ENCODE measurements around the gene PRADC1. TPM values are rescaled to one million over a fixed set of nuclear protein-coding genes. Genes with fewer than 3 reads are reported as not detected.

Gene PRADC1
- total RNA-seq, 2 donors from 2014 or later = 13.0 to 13.5 TPM

Other genes starting within 250 kb of the PRADC1 start
- 10 to 100 TPM; 27.3 to 32.4 TPM for gene SFXN5, start 161.5 kb downstream of the PRADC1 start, total RNA-seq
- gene RAB11FIP5, start 120.3 kb downstream of the PRADC1 start, total RNA-seq = 10 to 100 TPM in 1 of 2 donors, 1 to 10 TPM in 1; 8.8 to 15.7 TPM
- not detected for gene NOTO, start 30.7 kb downstream of the PRADC1 start, total RNA-seq
- gene SMYD5, start 19.0 kb downstream of the PRADC1 start, total RNA-seq = 10 to 100 TPM; 27.2 to 47.1 TPM
- gene CCT7, start 1.1 kb upstream of the PRADC1 start, total RNA-seq = 100 to 1,000 TPM; 417 to 436 TPM
- 10 to 100 TPM in 1 of 2 donors, 1 to 10 TPM in 1; 10.0 to 40.1 TPM for gene FBXO41, start 51.2 kb upstream of the PRADC1 start, total RNA-seq
- gene EGR4, start 60.3 kb upstream of the PRADC1 start, total RNA-seq = not detected
- gene ALMS1, start 152.6 kb upstream of the PRADC1 start, total RNA-seq = 10 to 100 TPM; 20.4 to 29.0 TPM

Measured in natural killer cell treated with Interleukin-12 subunit alpha and Interleukin-12 subunit beta and Interleukin-15 and Interleukin-18, amount 100 ng/mL, for 72 hours (primary cell).